Esophagus muscularis mucosa (tissue), 3 donors: ENCODE results near the gene ERN1.

ENCODE experiments used
- POLR2A ChIP-seq: fragments of 450-650 bp; IDR thresholded peaks from one replicate; pipeline ENCODE4 v1.6.1; 2017; ENCODE audit warnings: antibody characterized with exemption, moderate library complexity, mild to moderate bottlenecking, low read depth
- POLR2AphosphoS5 ChIP-seq, 2 donors: sonication (generic); formaldehyde crosslinking; IDR thresholded peaks; one replicate each; pipeline ENCODE4 v1.6.1; 2017; ENCODE audit warnings: antibody characterized with exemption in 2 of 2
- TF ChIP-seq, protein P1 (sequence below), 3 experiments: fragments of 200-600 bp in 2 of 3; fragments of 450-650 bp in 1 of 3; sonication (generic) in 2 of 3; IDR thresholded peaks; one replicate each; pipeline ENCODE4 v1.5.1; 2017 to 2019; ENCODE audit warnings: antibody characterized with exemption in 3 of 3, mild to moderate bottlenecking in 2 of 3, moderate library complexity in 1 of 3

DNA sequence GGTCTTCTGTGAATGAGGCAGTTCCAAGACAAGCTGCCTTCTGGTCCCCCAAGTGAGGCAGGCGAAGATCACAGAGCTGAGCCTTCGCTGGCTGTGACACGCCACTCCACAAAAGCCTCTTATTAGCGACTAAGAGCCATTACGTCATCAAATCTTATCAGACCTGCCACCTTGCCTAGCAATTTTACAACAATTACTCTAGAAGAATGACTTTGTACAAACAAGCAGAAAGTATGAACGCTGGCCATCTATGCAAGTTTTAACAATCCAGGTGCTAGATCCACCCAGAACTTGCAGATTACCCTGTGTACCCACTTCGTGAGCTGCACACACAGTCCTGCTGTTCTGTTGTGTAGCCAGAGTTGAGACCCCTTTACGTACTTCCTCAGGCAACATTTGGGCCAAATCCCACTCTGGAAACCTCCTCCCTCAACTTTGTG, 105.7 kb downstream of the ERN1 start:
- no peak for TF ChIP-seq POLR2AphosphoS5 (IDR thresholded peaks at IDR 0.05)
- TF ChIP-seq, protein P1, sequence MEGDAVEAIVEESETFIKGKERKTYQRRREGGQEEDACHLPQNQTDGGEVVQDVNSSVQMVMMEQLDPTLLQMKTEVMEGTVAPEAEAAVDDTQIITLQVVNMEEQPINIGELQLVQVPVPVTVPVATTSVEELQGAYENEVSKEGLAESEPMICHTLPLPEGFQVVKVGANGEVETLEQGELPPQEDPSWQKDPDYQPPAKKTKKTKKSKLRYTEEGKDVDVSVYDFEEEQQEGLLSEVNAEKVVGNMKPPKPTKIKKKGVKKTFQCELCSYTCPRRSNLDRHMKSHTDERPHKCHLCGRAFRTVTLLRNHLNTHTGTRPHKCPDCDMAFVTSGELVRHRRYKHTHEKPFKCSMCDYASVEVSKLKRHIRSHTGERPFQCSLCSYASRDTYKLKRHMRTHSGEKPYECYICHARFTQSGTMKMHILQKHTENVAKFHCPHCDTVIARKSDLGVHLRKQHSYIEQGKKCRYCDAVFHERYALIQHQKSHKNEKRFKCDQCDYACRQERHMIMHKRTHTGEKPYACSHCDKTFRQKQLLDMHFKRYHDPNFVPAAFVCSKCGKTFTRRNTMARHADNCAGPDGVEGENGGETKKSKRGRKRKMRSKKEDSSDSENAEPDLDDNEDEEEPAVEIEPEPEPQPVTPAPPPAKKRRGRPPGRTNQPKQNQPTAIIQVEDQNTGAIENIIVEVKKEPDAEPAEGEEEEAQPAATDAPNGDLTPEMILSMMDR (IDR thresholded peaks at IDR 0.05): no peak
- TF ChIP-seq POLR2A: no peak
